Lung microvascular endothelial cell (primary cell): ENCODE data around the gene KRTAP10-8. TPM values are rescaled to one million over a fixed set of nuclear protein-coding genes. Genes with fewer than 3 reads are reported as not detected.
"Not testable (repeated sequence)": the region's sequence is repeated elsewhere in the genome, so short reads cannot be mapped to it uniquely, and the experiment has no call there.

Source experiments
- DNase-seq, 2 donors: peaks; one replicate each; pipeline versions ENCODE4 v3.0.0 to v3.0.0-alpha.2; 2010; ENCODE audit warnings: low read depth in 2 of 2
- total RNA-seq: library from RNA; depleted of rRNA; stranded (reverse); fragments of >200 nt; gene quantifications from 2 replicates; pipeline ENCODE4 v1.2.1, GENCODE V29; 2014

KRTAP10-8 gene
- total RNA-seq, 1 donor from 2014 or later, result not detected

DNA sequence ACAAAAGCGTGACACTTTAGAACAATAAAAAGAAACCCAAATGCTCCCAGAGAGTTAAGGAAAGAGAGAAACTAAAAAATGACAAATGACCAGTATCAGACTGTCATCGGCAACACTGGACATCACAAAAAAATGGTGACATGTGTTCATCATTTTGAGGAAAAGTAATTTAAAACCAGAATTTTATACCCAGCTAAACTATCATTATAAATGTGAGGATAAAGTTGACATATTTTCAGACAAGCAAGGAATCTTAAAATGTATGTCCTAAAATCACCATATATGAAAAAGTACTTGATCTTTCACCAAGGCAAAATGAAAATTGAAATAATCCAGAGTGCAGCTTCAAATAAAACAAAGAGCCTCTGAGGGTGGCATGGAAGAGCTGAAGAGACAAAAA, 33.0 kb downstream of the KRTAP10-8 start:
- no peak for DNase-seq

DNA sequence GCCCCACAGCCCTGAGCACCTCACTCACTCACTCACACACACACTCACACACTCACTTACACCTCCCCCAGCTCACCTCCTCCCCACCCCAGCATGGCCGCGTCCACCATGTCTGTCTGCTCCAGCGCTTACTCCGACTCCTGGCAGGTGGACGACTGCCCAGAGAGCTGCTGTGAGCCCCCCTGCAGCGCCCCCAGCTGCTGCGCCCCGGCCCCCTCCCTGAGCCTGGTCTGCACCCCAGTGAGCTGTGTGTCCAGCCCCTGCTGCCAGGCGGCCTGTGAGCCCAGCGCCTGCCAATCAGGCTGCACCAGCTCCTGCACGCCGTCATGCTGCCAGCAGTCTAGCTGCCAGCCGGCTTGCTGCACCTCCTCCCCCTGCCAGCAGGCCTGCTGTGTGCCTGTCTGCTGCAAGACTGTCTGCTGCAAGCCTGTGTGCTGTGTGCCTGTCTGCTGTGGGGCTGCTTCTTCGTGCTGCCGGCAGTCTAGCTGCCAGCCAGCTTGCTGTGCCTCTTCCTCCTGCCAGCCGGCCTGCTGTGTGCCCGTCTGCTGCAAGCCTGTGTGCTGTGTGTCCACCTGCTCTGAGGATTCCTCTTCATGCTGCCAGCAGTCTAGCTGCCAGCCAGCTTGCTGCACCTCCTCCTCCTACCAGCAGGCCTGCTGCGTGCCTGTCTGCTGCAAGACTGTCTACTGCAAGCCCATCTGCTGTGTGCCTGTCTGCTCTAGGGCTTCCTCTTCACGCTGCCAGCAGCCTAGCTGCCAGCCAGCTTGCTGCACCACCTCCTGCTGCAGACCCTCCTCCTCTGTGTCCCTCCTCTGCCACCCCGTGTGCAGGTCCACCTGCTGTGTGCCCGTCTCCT, 34.7 kb downstream of the KRTAP10-8 start, which contains the start of gene KRTAP10-11:
Gene KRTAP10-11, plus strand, starts transcription at position 49 of the 856 bp plus-strand sequence. Its CDS starts 45 bp downstream, at position 94.
- not testable (repeated sequence) for DNase-seq

DNA sequence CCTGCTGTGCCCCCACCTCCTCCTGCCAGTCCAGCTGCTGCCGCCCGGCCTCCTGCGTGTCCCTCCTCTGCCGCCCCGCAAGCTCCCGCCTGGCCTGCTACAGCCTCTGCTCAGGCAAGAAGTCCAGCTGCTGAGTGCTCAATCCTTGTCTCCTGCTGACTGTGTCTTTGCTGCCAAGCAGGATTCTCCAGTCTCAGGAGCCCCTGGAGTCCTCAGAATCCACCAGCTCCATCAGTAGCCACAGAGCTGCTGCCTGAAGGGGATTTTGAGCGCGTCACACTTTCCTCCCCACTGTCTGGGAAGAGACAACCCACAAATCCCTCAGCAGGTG, 35.3 kb downstream of the KRTAP10-8 start:
- no peak for DNase-seq

DNA sequence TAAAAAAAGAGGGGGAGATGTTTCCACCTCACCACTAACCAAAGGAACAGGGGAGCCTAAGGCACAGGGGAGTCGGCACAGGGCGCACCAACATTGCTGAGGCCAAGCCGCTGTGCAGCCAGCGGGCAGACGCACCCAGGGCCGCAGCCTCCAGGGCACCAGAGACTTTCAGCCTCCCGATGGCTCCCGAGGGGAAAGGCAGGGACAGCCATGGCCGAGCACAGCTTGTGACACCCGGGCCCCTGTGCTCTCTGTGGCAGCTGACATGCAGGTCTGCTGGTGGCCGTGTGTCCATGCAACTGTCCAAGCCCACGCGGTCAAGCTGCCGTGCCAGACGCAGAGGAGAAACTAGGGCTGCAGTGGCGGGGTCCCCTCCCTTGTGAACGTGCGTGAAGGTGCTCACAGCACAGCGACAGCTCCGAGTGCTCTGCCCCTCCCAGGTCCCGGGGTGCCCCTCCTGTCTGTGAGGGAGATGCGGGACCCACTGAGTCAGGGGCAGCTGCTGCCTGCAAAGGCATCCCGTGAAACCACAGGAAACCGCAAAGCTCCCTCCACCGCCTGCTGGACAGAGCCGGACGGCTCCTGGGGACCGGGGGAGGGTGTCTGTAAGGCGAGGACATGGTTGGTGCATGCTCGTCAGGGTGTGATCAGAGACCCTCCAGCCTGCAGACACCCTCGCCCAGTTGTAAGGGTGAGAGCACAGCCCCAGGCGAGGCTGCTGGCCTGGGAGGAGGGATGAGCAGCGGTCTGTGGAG, 36.9 kb downstream of the KRTAP10-8 start:
- DNase-seq, result no peak

DNA sequence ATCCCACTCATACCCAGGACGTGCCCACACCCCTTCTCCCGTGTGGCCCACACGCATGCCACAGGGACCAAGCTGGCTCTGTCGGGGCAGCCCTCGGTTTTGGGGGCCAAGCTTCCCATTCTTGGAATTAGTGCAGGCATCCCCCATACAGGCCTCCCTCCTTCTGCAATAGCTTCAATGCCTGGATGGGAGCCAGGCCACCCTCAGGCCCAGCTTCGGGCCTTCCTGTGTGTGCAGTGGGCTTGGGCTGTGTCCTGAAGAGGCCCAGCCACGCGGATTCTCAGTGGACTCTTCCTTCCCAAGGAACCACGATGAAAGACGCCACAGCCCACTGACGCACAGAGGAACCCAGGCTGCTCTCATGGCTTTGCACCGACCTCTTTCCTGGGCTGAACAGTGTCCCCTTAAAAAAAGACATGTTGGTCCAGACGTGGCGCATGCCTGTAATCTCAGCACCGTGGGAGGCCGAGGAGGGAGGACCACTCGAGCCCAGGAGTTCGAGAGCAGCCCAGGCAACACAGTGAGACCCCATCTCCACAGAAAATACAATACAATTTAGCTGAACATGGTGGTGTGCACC, 37.7 kb downstream of the KRTAP10-8 start:
- no peak for DNase-seq

DNA sequence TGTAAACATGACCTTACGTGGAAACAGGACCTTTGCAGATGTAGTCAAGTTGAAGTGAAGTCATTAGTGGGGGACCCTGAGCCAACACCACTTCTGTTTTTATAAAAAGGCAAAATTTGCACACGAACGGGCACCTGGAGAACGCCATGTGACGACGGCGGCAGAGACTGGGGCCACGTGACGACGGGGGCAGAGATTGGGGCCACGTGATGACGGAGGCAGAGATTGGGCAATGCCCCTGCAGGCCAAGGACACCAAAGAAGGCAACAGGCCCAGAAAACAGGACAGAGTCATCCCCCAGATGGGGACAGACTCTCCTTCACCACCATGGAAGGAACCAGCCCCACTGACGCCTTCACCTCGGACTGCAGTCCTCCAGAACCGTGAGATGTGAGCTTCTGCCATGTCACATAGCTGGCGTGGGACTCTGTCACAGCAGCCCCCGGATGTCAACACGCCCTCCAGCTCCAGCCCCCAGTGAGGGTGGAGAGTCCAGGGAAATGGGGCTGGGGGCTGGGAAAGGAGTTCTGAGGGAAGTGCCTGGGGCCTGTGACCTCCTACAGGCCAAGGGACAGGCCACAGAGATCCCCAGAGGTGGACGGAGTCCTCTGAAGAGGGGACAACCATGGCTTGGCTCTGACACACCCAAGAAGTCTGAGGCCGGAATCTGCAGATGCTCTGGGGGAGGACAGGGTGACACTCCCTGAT, 38.5 kb downstream of the KRTAP10-8 start:
- DNase-seq, result no peak

DNA sequence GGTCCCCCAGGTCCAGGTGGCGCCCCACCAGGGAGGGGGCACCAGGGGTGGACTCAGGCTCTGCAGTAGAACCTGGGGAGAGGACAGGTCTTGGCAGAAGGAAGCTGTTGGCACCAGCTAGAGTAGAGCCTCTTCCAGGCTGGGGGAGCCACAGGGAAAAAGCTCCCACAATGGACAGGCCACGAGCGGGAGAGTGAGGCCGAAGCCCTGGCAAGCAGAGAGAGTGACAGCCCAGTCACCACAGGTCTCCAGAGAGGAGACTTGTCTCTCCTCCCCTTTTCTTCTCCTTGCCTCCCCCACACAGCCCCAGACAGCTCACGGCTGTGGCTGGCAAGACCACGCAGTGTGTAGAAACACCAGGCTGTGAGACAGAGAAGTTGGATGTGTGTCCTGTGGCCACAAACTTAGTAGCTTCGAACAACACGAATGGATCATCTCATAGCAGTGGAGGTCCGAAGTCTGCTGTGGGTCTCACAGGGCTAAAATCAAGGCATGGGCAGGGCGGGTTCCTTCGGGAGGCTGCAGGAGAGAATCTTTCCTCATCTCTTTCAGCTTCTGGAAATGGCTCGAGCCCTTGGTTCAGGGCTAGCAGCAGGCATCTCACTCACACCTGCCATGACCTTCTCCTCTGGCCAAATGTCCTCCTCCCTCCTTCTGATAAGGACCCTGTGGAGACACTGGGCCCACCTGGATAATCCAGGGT, 39.2 kb downstream of the KRTAP10-8 start:
- no peak for DNase-seq

DNA sequence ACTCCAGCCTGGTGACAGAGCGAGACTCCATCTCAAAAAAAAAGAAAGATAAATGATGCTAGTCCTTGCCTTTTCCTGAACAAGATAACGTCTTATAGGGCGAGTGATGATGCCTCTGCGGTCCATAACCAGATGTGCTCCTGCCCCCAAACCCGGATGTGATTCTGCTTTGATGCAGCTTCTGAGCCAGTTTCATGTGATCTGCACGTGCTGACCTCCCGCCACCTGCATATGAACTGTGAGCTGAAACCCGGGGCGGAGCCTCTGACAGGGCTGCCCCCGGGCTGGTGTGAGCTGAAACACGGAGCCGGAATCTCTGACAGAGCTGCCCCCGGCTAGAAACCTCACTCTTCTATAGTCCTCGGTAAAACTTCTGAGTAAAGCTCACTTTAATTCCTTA, 41.2 kb downstream of the KRTAP10-8 start:
- no peak for DNase-seq

DNA sequence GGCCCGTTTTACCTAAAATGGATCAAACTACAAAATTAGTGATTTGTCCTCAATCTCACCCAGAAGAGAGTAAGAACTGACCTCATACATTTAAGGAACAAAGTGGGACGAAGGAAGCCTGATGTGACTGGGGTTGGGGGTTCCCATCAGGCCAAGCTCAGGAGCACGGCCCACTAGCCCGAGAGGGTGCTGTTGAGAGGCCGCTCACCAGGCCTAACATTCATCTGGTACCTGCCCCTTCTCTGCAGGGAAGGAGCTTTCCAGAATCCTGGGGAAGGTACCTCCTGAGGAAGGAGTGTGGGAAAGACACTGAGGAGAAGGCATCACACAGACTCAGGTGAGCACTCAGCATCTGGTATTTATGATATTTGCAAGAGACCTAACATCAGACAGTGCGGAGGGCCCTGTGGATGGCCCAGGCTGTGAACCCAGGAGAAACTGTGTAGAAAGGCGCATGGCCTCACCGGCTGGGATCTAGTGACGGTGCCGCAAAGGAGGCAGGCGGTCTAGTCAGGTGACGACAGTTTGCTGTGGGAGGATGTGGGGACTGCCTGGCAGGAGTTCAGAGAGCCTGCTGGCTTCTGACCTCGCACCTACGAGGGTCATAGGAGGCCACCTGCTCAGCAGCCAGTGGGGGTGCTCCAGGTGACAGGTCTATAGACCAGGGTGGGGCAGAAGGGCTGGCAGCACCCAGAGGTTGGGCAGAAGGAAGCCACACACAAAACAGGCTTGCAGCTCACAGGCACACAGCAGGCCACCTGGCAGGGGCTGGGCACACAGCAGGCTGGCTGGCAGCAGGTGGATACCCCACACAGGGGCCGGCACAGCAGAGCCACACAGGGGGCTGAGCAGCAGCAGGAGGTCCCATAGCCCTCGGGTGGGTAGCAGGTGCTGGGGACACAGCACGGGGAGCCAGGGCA, 42.0 kb downstream of the KRTAP10-8 start:
- no peak for DNase-seq

DNA sequence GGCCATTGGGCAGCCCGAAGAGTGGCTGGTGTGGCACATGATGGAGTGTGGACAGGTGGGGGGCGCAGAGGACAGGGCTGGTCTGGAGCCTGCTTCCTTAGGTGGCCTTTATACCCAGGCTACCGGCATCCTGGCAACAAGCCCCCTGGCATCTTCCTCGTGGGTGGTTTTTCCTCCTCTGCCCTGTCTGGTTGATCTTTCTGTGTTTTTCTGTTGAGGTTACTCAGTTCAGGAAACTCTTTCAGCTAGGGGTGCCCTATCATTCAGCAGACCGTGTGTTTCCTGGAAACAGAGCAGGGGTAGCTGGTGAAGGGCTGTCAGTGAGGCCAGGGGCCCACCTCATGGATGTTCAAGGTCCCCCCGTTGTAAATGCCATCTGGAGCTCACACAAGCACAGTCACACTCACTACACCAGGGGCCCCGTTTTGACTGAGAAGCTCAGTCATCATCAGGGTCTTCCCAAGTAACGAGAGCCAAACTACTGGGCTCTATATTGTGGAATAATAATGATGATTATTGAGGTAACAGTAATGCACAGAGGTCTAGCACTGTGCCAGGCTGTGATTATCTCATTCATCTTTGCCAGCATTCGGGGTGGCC, 42.8 kb downstream of the KRTAP10-8 start, which contains the start of gene KRTAP12-4:
Gene KRTAP12-4, minus strand, starts transcription at position 84 of the 600 bp plus-strand sequence. Its CDS starts 45 bp downstream, at position 39.
- no peak for DNase-seq

DNA sequence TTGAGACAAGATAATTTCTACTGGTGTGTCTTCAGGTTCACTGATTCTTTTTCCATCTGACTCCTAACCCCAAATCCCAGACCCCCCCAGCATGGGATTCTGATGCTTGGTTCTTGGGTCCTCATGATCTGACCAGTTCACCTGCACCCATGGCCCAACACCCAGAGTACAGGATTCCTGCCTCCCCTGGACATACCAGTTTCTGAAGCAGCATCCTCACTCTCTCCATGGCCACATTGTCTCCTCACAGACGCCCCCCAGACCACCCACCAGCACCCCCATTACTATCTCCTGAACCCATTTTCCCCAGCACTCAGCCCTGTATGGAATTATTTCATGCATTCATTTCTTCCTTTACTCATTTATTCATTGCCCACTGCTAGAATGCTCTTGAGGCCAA, 45.0 kb downstream of the KRTAP10-8 start:
- DNase-seq, result no peak

DNA sequence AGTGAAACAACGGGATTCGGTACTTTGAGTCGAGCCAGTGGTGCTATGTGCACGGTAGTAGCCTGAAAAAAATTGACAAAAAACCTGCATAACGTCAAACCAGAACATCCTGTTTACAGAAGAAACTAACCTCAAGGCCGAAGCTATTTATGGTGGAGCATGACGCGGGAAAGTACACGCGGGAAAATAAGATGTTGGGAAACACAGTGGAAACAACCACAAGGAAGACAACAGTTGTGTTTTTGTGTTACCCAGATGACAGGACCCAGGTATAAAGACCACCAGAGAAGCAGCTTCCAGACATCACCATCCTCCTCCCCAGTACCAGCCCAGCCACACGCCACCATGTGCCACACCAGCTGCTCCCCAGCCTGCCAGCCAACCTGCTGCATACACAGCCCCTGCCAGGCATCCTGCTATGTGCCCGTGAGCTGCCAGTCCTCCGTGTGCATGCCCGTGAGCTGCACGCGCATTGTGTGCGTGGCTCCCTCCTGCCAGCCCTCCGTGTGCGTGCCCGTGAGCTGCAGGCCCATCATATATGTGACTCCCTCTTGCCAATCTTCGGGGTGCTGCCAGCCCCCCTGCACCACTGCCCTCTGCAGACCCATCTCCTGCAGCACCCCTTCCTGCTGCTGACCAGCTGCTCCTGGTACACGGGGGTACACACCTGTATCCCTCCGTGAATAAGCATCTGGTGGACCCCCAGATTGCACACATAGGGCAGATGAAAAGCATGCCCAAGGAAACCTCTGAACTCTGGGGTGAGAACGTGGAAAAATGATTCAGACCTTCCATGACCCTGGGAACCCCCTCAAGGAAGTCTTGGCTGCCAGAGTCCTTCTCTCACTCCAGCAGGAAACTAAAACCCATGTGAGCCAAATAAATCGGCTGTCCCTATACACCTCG, 46.0 kb downstream of the KRTAP10-8 start, which contains the start of gene KRTAP12-3:
Gene KRTAP12-3, plus strand, starts transcription at position 298 of the 906 bp plus-strand sequence. Its CDS starts 48 bp downstream, at position 346.
- peak in 1 of 2 donors; percentile 17 for DNase-seq

DNA sequence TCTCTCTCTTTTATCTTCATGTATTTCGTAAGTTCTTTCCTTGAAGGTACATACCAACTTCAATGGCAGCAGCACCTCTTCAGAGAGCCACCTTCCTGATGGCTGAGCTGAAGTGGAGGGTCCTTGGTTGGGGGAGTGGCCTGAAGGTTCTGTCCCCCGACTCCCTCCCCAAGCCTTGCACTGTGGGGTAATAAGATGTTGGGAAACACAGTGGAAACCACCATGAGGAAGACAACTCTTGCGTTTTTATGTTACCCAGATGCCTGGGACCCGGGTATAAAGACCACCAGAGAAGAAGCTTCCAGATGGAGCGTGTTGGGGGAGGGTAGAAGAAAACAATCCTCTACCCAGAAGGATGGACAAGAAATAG, 46.6 kb downstream of the KRTAP10-8 start:
- DNase-seq, result no peak

DNA sequence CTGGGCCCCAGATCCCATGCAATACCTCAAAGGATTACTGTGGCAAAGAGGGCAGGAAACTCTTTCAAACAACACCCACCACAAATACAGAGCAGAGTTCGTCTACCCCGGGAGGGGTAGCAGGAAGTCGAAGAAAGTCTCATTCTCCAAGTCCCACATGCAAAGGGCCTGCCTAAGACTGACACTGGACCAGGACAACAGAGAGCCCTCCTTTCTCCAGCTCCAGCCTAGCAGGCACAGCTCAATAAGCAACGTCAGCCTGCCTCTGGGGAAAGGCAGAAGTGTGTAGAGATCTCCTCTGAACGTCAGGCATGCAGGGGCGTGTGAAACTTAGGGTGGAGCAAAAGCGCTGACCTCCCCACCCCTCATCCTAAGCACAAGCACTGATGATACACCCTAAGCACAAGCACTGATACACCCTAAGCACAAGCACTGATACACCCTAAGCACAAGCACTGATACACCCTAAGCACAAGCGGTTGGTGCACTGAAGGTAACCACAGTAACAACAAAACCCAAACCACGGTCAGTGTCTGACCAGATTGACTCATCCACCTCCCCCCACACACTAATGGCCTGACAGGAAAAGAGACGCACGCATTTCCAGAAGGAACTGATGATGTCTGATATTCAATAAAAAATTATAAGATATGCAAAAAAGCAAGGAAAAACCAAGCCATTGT, 47.2 kb downstream of the KRTAP10-8 start:
- no peak for DNase-seq

DNA sequence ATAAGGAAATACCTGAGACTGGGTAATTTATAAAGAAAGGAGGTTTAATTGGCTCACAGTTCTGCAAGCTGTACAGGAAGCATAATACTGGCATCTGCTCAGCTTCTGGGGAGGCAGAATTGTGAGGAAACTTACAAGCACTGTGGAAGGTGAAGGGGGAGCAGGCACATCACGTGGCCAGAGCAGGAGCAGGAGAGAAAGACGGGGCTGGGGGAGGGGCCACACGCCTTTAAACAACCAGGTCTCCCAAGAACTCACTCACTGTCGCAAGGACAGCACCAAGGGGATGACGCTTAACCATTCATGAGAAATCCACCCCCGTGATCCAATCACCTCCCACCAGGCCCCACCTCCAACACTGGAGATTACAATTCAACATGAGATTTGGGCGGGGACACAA, 49.7 kb downstream of the KRTAP10-8 start:
- DNase-seq, result not testable (repeated sequence)
